Stromal cell of bone marrow (primary cell): ENCODE results near the gene PGF.

Source experiments
- DNase-seq: peaks from one replicate; pipeline ENCODE4 v3.0.0-alpha.2; 2012; ENCODE audit warnings: low read depth

The PGF gene

DNA sequence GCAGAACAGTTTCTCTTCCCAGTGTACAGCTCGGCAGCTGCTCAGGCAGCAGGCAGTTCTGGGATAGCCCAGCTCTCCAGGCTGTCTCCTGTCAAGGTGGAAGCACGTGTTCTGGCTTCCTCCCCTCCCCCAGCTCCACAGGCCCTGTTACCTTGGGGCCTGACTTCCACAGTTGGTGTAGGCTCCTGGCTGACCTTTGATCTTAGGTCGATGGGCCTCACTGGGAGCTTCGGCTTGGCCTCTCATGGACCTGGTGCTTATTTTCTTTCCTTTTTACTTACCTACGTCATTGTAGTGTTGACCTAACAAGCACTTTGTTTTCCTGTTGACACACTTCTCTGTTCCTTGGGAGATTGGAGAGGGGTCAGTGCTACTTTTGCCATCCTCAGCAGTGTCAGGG is 56.7 kb downstream of the PGF start:
- no peak for DNase-seq

- no peak for DNase-seq
Measured at GRCh38 chr14:74898083-74898482, 57.3 kb downstream of the PGF start.

- DNase-seq: no peak
Measured at GRCh38 chr14:74897642-74898041, 57.8 kb downstream of the PGF start.

GRCh38 chr14:74896400-74896799 is 59.0 kb downstream of the PGF start:
- DNase-seq: no peak

GRCh38 chr14:74893614-74894091 is 61.7 kb downstream of the PGF start:
- no peak for DNase-seq

DNA sequence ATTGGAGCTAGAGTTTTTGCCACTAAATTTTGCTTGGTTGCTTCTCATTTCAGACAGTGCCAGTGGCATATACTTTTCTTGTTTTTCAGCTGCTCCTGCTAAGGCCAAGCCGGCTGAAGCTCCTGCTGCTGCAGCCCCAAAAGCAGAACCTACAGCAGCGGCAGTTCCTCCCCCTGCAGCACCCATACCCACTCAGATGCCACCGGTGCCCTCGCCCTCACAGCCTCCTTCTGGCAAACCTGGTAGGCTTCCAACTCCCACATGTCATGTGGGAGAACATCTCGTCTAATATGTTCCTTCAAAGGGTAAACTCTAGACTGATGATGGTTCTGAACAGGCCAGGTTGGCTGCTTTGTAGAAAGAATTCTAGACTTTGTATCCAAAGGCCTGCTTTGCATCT is 62.7 kb downstream of the PGF start:
- no peak for DNase-seq

DNA sequence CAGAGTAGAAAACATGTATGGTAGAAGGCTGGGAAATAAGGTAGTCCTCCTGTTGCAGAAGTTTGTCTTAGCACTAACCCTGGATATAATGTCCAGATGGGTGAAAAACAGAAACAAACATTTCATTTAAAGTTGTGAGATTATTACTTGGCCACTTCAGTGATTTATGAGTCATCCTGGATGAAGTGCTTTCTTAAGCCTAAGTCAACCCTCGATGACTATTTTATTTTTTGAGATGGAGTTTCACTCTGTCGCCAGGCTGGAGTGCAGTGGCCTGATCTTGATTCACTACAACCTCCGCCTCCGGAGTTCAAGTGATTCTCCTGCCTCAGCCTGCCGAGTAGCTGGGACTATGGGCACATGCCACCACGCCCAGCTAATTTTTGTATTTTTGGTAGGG is 63.5 kb downstream of the PGF start:
- DNase-seq: peak; percentile 45
